Brain microvascular endothelial cell (primary cell): ENCODE data around the gene ZNF805.
"Not testable (repeated sequence)": the region's sequence is repeated elsewhere in the genome, so short reads cannot be mapped to it uniquely, and the experiment has no call there.

ENCODE experiments used
- DNase-seq: peaks from one replicate; pipeline ENCODE4 v3.0.0-alpha.2; 2020
- H3K27ac ChIP-seq: fragments of 250-450 bp; sonication (Bioruptor Pico); 2 replicates; pipeline ENCODE4 v1.5.1; 2020; ENCODE audit warnings: mild to moderate bottlenecking, moderate library complexity
- H3K27me3 ChIP-seq: fragments of 250-450 bp; sonication (Bioruptor Pico); replicated peaks from 2 replicates; pipeline ENCODE4 v1.5.1; 2020; ENCODE audit warnings: mild to moderate bottlenecking
- H3K36me3 ChIP-seq: fragments of 250-450 bp; sonication (Bioruptor Pico); replicated peaks from 2 replicates; pipeline ENCODE4 v1.5.1; 2020; ENCODE audit warnings: mild to moderate bottlenecking
- H3K4me3 ChIP-seq: 2 replicates; pipeline ENCODE4 v1.5.1; 2011; ENCODE audit warnings: low read depth, mild to moderate bottlenecking, control low read depth, low read length, moderate library complexity
- CTCF ChIP-seq: IDR thresholded peaks from 2 replicates; pipeline ENCODE4 v1.5.1; 2011; ENCODE audit warnings: low read depth, mild to moderate bottlenecking, moderate library complexity, low read length, control low read depth, inconsistent platforms; ENCODE audit errors: missing control alignments
- in situ Hi-C: cut with HindIII; loops from 2 replicates; pipeline ENCODE4 v1.10.0; 2017; ENCODE audit warnings: low sequenced_read_pairs, low pct_ligation_motif_present

ZNF805 gene

DNA sequence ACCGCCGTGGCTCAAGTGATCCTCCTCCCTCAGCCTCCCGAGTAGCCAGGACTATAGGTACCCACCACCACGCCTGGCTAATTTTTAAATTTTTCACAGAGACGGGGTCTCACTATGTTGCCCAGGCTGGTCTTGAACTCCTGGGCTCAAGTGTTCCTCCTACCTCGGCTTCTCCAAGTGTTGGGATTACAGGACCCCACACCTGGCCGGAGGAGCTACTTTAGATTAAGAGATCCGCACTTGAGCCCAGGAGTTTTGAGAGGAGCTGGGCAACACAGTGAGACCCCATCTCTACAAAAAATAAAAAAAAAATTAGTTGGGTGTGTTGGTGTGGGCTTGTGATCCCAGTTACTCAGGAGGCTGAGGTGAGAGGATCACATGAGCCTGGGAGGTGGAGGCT lies 30.8 kb downstream of the ZNF805 start:
- no peak overlapping the region for H3K27ac ChIP-seq
- TF ChIP-seq CTCF, result no peak
- DNase-seq, result no peak
- in situ Hi-C loops, result no loop called here
- H3K4me3 ChIP-seq, result no peak overlapping the region
- no peaks in the 10 kb centered on the region for H3K27me3 ChIP-seq
- H3K36me3 ChIP-seq, result no peaks in the 10 kb centered on the region

GRCh38 chr19:57273014-57273413 lies 32.6 kb downstream of the ZNF805 start:
- no peak overlapping the region for H3K27ac ChIP-seq
- H3K36me3 ChIP-seq, result no peaks in the 10 kb centered on the region
- no peak for DNase-seq
- no peaks in the 10 kb centered on the region for H3K27me3 ChIP-seq
- TF ChIP-seq CTCF, result no peak
- in situ Hi-C loops, result no loop called here
- no peak overlapping the region for H3K4me3 ChIP-seq

- no peak overlapping the region for H3K4me3 ChIP-seq
- in situ Hi-C loops, result no loop called here
These were observed 36.0 kb downstream of the ZNF805 start for GRCh38 chr19:57276430-57276829.

DNA sequence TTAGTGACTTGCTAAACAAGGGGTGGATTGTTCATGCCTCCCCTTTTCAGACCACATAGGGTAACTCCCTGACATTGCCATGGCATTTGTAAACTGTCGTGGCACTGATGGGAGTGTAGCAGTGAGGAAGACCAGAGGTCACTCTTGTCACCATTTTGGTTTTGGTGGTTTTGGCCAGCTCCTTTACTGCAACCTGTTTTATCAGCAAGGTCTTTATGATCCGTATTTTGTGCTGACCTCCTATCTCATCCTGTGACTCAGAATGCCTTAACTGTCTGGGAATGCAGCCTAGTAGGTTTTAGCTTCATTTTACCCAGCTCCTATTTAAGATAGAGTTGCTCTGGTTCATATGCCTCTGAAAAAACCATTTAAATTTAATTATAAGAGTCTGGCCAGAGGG lies 38.0 kb downstream of the ZNF805 start:
- in situ Hi-C loops, H3K27me3 ChIP-seq, H3K36me3 ChIP-seq, H3K4me3 ChIP-seq: not testable (repeated sequence)
- DNase-seq, result peak; percentile 96
- H3K27ac ChIP-seq, result peak overlapping the region; percentile 99

More at GRCh38 chr19:57276430-57276829, 36.0 kb downstream of the ZNF805 start:
- Histone ChIP-seq H3K27me3 (no peaks in the 10 kb centered on the region), H3K36me3 (no peaks in the 10 kb centered on the region), H3K27ac (no peak overlapping the region)
- DNase-seq, result no peak
- TF ChIP-seq CTCF, result no peak

DNA sequence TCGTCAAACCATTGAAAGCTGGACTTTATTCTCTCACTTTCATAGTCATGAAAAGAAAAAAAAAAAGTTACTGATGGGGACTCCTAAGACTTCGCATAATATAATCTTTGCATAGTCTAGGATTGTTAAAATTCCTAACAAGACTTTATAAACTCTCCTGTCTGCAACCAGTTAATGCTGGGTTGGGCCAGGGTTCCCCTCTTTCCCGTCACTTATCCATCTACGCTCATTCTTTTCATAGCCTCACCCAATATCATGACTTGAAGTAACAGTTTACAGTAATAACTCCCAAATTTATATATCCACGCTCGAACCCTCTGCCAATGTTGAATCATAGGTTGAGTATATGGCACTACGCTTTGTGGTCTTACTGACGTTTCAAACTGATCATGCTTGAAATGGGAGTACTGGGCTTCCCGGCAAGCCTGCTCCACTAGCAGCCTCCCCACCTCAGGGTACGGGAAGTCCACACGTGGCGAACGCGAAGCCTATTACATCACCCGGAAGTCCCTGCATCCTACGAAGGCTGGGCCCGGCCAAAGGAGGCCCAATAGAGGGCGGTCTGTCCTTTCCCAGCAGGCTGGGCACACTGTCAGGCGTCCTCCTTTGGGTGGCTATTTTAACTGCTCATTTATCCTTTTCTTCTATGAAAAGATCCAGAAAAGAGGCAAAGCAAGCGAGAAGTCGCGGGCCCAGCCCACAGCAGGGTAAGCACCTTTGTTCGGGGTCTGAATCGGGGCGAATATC lies 39.2 kb downstream of the ZNF805 start:
- peak; percentile 95 for DNase-seq
- H3K27me3 ChIP-seq, result no peaks in the 10 kb centered on the region
- H3K4me3 ChIP-seq, result peak overlapping the region; percentile 93
- in situ Hi-C loops, result no loop called here
- TF ChIP-seq CTCF, result peak; percentile 49
- H3K36me3 ChIP-seq, result peaks cover 11% of the 10 kb centered on the region
- H3K27ac ChIP-seq, result peak overlapping the region; percentile 99

- H3K27ac ChIP-seq, result peak within 1 kb of the TSS; percentile 99
- TF ChIP-seq CTCF, result no peak
- in situ Hi-C loops, result no loop called here
- peak within 1 kb of the TSS; percentile 93 for H3K4me3 ChIP-seq
- H3K36me3 ChIP-seq, result peaks cover 18% of the 10 kb centered on the region
- peak; percentile 97 for DNase-seq
- H3K27me3 ChIP-seq, result no peaks in the 10 kb centered on the region
These were observed 39.9 kb downstream of the ZNF805 start, which contains the start of gene ZNF460 for GRCh38 chr19:57280165-57280961. ZNF460 (plus strand) TSS chr19:57280485; CDS start chr19:57280807, 322 bp downstream.
